Esophagus squamous epithelium (tissue), 5 donors: ENCODE data around the gene SMURF2. TPM values are rescaled to one million over a fixed set of nuclear protein-coding genes. Genes with fewer than 3 reads are reported as not detected.

Source experiments
- DNase-seq: peaks from one replicate; lab custom pipeline; 2025; lab: John Stamatoyannopoulos, UW
- H3K27ac ChIP-seq, 4 donors: fragments of 200-600 bp; sonication (generic); one replicate each; pipeline ENCODE4 v1.5.1; 2016 to 2019; ENCODE audit warnings: mild to moderate bottlenecking in 1 of 4
- H3K27me3 ChIP-seq, 4 donors: fragments of 200-600 bp; sonication (generic); 1 replicate in 3 of 4; 2 replicates in 1 of 4; pipeline versions ENCODE4 v1.5.1 to v1.6.0; 2017 to 2021; ENCODE audit warnings: antibody characterized with exemption in 1 of 4
- H3K36me3 ChIP-seq, 3 donors: fragments of 200-600 bp; sonication (generic); one replicate each; pipeline ENCODE4 v1.5.1; 2016 to 2019
- H3K4me1 ChIP-seq, 3 donors: fragments of 200-600 bp; sonication (generic); one replicate each; pipeline ENCODE4 v1.5.1; 2017 to 2019
- H3K4me3 ChIP-seq, 4 donors: fragments of 200-600 bp; sonication (generic); 1 replicate in 3 of 4; 2 replicates in 1 of 4; pipeline ENCODE4 v1.5.1; 2016 to 2019; ENCODE audit warnings: mild to moderate bottlenecking in 2 of 4, moderate library complexity in 1 of 4
- H3K9me3 ChIP-seq, 3 donors: fragments of 200-600 bp; sonication (generic); one replicate each; pipeline ENCODE4 v1.5.1; 2016 to 2019
- POLR2A ChIP-seq, 4 donors: fragments of 450-650 bp; IDR thresholded peaks; one replicate each; pipeline ENCODE4 v1.6.1; 2017; ENCODE audit warnings: antibody characterized with exemption in 4 of 4, mild to moderate bottlenecking in 4 of 4, moderate library complexity in 3 of 4
- WGBS, 2 donors: methylation state at CpG; one replicate each; pipeline ENCODE4 v1.1.5; 2018; 5-methylcytosine and 5-hydroxymethylcytosine counted together
- intact Hi-C: fragments of 100-400 bp; cut with DNase I; formaldehyde crosslinking; loops from one replicate; pipeline ENCODE4 v1.15.0; 2022
- total RNA-seq, 4 donors: library from RNA; depleted of rRNA; stranded (reverse); fragments of >200 nt; gene quantifications; one replicate each; pipeline ENCODE4 v1.1.0, GENCODE V29; 2016
- TF ChIP-seq, protein P1 (sequence below), 6 experiments: fragments of 450-650 bp in 4 of 6; fragments of 200-600 bp in 2 of 6; sonication (generic) in 2 of 6; IDR thresholded peaks; one replicate each; pipeline ENCODE4 v1.5.1; 2016 to 2019; ENCODE audit warnings: antibody characterized with exemption in 6 of 6, mild to moderate bottlenecking in 4 of 6, moderate library complexity in 4 of 6
- donor health status: DM: yes; HTN: yes; CAD: no.

SMURF2 gene
- total RNA-seq, 4 donors from 2014 or later: 7.0 to 22.7 (median 13.0) TPM

DNA sequence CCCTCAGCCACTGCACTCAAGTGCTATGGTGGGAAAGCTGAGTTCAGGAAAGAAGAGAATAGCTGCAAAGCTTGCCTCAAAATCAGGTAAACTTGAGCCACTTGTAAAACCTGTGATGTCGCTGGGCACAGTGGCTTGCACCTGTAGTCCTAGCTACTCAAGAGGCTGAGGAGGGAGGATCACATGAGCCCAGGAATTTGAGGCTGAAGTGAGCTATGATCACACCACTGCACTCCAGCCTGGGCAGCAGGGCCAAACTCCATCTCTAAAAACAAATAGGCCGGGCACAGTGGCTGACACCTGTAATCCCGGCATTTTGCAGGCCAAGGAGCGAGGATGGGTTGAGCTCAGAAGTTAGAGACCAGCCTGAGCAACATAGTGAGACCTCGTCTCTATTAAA, 26.4 kb upstream of the SMURF2 start:
- TF ChIP-seq, protein P1, sequence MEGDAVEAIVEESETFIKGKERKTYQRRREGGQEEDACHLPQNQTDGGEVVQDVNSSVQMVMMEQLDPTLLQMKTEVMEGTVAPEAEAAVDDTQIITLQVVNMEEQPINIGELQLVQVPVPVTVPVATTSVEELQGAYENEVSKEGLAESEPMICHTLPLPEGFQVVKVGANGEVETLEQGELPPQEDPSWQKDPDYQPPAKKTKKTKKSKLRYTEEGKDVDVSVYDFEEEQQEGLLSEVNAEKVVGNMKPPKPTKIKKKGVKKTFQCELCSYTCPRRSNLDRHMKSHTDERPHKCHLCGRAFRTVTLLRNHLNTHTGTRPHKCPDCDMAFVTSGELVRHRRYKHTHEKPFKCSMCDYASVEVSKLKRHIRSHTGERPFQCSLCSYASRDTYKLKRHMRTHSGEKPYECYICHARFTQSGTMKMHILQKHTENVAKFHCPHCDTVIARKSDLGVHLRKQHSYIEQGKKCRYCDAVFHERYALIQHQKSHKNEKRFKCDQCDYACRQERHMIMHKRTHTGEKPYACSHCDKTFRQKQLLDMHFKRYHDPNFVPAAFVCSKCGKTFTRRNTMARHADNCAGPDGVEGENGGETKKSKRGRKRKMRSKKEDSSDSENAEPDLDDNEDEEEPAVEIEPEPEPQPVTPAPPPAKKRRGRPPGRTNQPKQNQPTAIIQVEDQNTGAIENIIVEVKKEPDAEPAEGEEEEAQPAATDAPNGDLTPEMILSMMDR (IDR thresholded peaks at IDR 0.05): no peak
- no peak for TF ChIP-seq POLR2A (IDR thresholded peaks at IDR 0.05)
- H3K4me3 ChIP-seq: no peak overlapping the region
- H3K36me3 ChIP-seq: no peaks in the 10 kb centered on the region
- intact Hi-C loops: no loop called here
- DNase-seq: no peak
- no peak overlapping the region for H3K27ac ChIP-seq
- no peaks in the 10 kb centered on the region for H3K4me1 ChIP-seq
- H3K9me3 ChIP-seq: no peaks in the 10 kb centered on the region
- WGBS, 2 donors: 92 to 98% methylated on average over 5 of the region's 5 CpGs
- H3K27me3 ChIP-seq: peaks cover 0 to 24% (median 0%) of the 10 kb centered on the region in 4 donors

DNA sequence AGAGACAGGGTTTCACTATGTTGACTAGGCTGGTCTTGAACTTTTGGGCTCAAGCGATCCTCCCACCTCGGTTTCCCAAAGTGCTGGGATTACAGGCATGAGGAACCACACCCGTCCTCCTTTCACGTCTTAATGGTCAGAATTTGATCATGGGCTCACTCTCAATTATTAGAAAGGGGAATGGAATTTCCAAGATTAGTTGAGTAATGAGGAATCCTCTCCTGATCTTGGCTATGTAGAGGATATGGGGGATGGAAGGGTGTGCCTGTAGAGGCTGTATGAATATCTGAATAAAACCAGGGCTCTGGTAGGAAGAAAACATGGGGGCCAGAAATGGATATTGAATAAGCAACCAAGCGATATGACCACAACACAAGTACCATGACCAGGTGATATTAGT, 25.9 kb upstream of the SMURF2 start:
- Histone ChIP-seq H3K36me3 (no peaks in the 10 kb centered on the region), H3K27ac (no peak overlapping the region), H3K4me1 (no peaks in the 10 kb centered on the region), H3K4me3 (no peak overlapping the region), H3K27me3 (peaks cover 0 to 24% (median 0%) of the 10 kb centered on the region in 4 donors), H3K9me3 (no peaks in the 10 kb centered on the region)
- TF ChIP-seq POLR2A (IDR thresholded peaks at IDR 0.05): no peak
- TF ChIP-seq, protein P1 (IDR thresholded peaks at IDR 0.05): no peak
- no peak for DNase-seq
- WGBS, 2 donors: 64 to 83% methylated on average over 5 of the region's 5 CpGs
- intact Hi-C loops: no loop called here

DNA sequence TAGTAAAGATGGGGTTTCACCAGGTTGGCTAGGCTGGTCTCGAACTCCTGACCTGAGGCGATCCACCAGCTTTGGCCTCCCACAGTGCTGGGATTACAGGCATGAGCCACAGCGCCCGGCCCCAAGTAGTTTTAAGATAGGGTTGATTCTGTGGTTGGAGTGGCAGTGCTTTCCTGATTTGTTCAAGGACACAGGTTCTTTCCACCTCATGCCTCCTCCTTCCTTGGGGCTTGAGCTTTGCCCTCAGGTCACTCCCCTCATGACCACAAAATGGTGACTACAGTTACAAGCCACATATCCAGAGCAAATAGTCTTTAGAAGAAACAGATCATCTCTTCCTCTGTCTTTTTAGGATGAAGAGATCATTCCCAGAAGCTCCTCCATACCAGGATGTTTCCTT, 25.3 kb upstream of the SMURF2 start:
- TF ChIP-seq POLR2A (IDR thresholded peaks at IDR 0.05): no peak
- TF ChIP-seq, protein P1 (IDR thresholded peaks at IDR 0.05): no peak
- intact Hi-C loops: no loop called here
- WGBS, 2 donors: 81% methylated on average over 3 of the region's 4 CpGs; no CpG with 5 or more reads in 1 of the 2 donors

DNA sequence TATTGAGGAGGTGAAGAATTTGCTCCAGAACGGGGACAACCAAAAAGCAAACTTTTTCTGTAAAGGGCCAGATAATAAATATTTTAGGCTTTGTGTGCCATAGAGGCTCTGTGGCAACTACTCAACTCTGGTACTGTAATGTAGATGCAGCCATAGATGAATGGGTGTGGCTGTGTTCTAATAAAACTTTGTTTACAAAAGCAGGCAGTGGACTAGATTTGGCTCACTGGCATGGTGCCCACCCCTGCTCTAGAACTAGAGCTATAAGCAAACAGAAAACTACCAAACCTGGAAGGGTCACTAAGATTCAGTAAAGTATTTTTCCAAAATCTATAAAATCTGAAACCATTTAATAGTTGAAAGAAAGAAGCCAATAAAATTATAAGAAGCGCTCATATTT, 24.6 kb upstream of the SMURF2 start:
- Histone ChIP-seq H3K9me3 (no peaks in the 10 kb centered on the region), H3K4me3 (no peak overlapping the region), H3K36me3 (no peaks in the 10 kb centered on the region), H3K27me3 (peaks cover 0 to 14% (median 0%) of the 10 kb centered on the region in 4 donors), H3K4me1 (no peaks in the 10 kb centered on the region), H3K27ac (no peak overlapping the region)
- 95 to 100% methylated on average over 1 of the region's 2 CpGs for WGBS, 2 donors
- intact Hi-C loops: no loop called here
- DNase-seq: no peak
- TF ChIP-seq, protein P1 (IDR thresholded peaks at IDR 0.05): no peak
- TF ChIP-seq POLR2A (IDR thresholded peaks at IDR 0.05): no peak

More for the DNA sequence above, 25.3 kb upstream of the SMURF2 start:
- peaks cover 0 to 20% (median 0%) of the 10 kb centered on the region in 4 donors for H3K27me3 ChIP-seq
- DNase-seq: no peak
- H3K9me3 ChIP-seq: no peaks in the 10 kb centered on the region
- no peaks in the 10 kb centered on the region for H3K36me3 ChIP-seq
- H3K4me3 ChIP-seq: no peak overlapping the region
- no peaks in the 10 kb centered on the region for H3K4me1 ChIP-seq
- no peak overlapping the region for H3K27ac ChIP-seq

DNA sequence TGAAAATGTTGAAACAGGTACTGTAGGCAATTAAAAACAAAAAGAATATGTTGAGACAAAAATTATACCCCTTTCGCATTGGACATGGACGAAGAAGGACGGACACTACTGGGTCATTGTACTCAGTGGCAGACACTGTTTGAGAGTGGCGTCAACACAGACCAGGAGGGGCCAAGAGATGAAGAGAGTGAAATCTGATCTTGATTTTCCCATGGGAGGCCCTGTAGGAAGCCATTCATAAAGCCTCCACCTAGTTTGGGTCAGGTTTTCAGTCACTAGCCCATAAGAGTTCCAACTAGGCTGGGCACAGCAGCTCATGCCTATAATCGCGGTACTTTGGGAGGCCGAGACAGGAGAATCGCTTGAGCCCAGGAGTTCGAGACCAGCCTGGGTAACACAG, 23.6 kb upstream of the SMURF2 start:
- intact Hi-C loops: no loop called here
- TF ChIP-seq, protein P1 (IDR thresholded peaks at IDR 0.05): no peak
- TF ChIP-seq POLR2A (IDR thresholded peaks at IDR 0.05): no peak
- no peaks in the 10 kb centered on the region for H3K36me3 ChIP-seq
- no peak for DNase-seq
- H3K4me3 ChIP-seq: no peak overlapping the region
- peaks cover 0 to 12% (median 0%) of the 10 kb centered on the region in 4 donors for H3K27me3 ChIP-seq
- no peaks in the 10 kb centered on the region for H3K9me3 ChIP-seq
- no peaks in the 10 kb centered on the region for H3K4me1 ChIP-seq
- WGBS, 2 donors: 93 to 99% methylated on average over 8 to 9 of the region's 9 CpGs
- H3K27ac ChIP-seq: no peak overlapping the region
